ENCODE data around the gene RAPGEF4. TPM values are rescaled to one million over a fixed set of nuclear protein-coding genes. Genes with fewer than 3 reads are reported as not detected.

Gene RAPGEF4
- total RNA-seq, 1 experiment from 2014 or later = 0.59 TPM

GRCh38 chr2:172775319-172775718, 39.7 kb downstream of the RAPGEF4 start:
- ATAC-seq (no peak), DNase-seq (ENCODE audit: low read depth, low spot score) (no peak)
- Histone ChIP-seq H3K9ac (ENCODE audit: low read length) (no peak overlapping the region), H3K4me1 (ENCODE audit: control insufficient read depth in 1 of 2, insufficient read depth in 2 of 2, low read length in 2 of 2) (no peaks in the 10 kb centered on the region), H3K4me2 (ENCODE audit: low read length) (no peak overlapping the region), H3K27ac (ENCODE audit: low read depth, low read length) (no peak overlapping the region), H2AFZ (ENCODE audit: low read depth, low read length, poor library complexity, severe bottlenecking) (no peak overlapping the region), H4K20me1 (ENCODE audit: insufficient read depth) (no peaks in the 10 kb centered on the region), H3K27me3 (ENCODE audit: insufficient read depth, low read length) (peaks cover 31% of the 10 kb centered on the region), H3K79me2 (ENCODE audit: insufficient read depth, low read length) (no peaks in the 10 kb centered on the region), H3K36me3 (ENCODE audit: control insufficient read depth in 1 of 2, insufficient read depth in 2 of 2, low read length in 2 of 2) (no peaks in the 10 kb centered on the region), H3K9me3 (ENCODE audit: control insufficient read depth in 1 of 2, insufficient read depth in 1 of 2, low read depth in 1 of 2, low read length in 2 of 2) (no peaks in the 10 kb centered on the region), H3K9me2 (ENCODE audit: insufficient read depth) (no peaks in the 10 kb centered on the region; the same call in 1 of the 2 replicates), H3K4me3 (replicated peaks in 1 of 2; ENCODE audit: low read depth in 1 of 2, low read length in 2 of 2) (no peak overlapping the region)
- CTCF ChIA-PET = no interaction called here
- intact Hi-C loops (cut with micrococcal nuclease) = loop anchor here (10.0 kb wide), 1 partner anchor 1441 kb away; no protein-coding TSS in a partner anchor
- POLR2A ChIA-PET = no interaction called here
- TF ChIP-seq EZH2 (IDR thresholded peaks at IDR 0.05) (no peak), ZBTB33 (IDR thresholded peaks at IDR 0.05; ENCODE audit: extremely low read depth, insufficient replicate concordance, low read length) (no peak), POLR2AphosphoS5 (IDR thresholded peaks at IDR 0.05; ENCODE audit: low read depth, low read length) (no peak), SIN3A (IDR thresholded peaks at IDR 0.05; ENCODE audit: low read depth) (no peak), ZNF274 (IDR thresholded peaks at IDR 0.05; ENCODE audit: low read depth, low read length) (no peak), CTCF (IDR thresholded peaks at IDR 0.05 in 2 of 3, conservative IDR thresholded peaks at IDR 0.05 in 1 of 3; ENCODE audit: borderline replicate concordance in 1 of 3, insufficient read depth in 1 of 3, low read depth in 2 of 3, low read length in 2 of 3) (no peak), ATF3 (IDR thresholded peaks at IDR 0.05) (no peak), EZH2phosphoT487 (IDR thresholded peaks at IDR 0.05; ENCODE audit: borderline replicate concordance) (no peak), SP1 (IDR thresholded peaks at IDR 0.05; ENCODE audit: low read depth) (no peak), CEBPB (IDR thresholded peaks at IDR 0.05; ENCODE audit: low read depth) (no peak), EGR1 (IDR thresholded peaks at IDR 0.05; ENCODE audit: low read depth) (no peak), POLR2A (IDR thresholded peaks at IDR 0.05; ENCODE audit: borderline replicate concordance, extremely low read depth, insufficient read depth, insufficient read length) (no peak), FOSL1 (IDR thresholded peaks at IDR 0.05; ENCODE audit: low read depth) (no peak), ZFX (IDR thresholded peaks at IDR 0.05) (no peak), REST (IDR thresholded peaks at IDR 0.05; ENCODE audit: low read depth) (no peak), YY1 (IDR thresholded peaks at IDR 0.05; ENCODE audit: extremely low read depth, insufficient replicate concordance, low read depth, low read length) (no peak)
- RAD21 ChIA-PET (ENCODE audit: low non-redundant PET in 1 of 2, low total read pairs in 2 of 2, uncharacterized antibody in 2 of 2, unreplicated experiment in 2 of 2) = interaction anchor here in 1 of 2 experiments (0.6 kb wide), 1 partner anchor 420 kb away, joined by 8 read pairs; no protein-coding TSS in a partner anchor
- BruUV-seq (replicated peaks) = no TSS peak
